ENCODE measurements around the gene TUBB4A. TPM values are rescaled to one million over a fixed set of nuclear protein-coding genes. Genes with fewer than 3 reads are reported as not detected.

The TUBB4A gene
- total RNA-seq, 2 experiments from 2014 or later, result 7.3 to 7.8 TPM

DNA sequence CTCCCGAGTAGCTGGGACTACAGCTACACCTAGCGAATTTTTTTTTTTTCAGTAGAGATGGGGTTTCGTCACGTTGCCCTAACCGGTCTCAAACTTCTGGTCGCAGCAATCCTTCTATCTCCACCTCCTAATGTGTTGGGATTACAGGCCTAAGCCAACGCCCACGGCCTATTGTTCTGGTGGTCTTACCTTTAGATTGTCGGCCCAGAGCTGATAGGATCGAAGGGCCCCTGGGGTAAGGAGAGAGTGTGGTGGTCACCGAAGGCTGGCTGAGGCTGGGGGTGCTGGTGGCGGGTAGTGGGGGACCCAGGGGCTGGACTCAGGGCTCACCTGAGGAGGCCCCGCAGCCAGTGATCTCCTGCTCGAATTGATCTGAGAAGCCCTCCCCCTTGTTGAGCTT lies 31.0 kb downstream of the TUBB4A start:
- no peak for DNase-seq
- no peak overlapping the region for H3K4me3 Mint-ChIP-seq
- peaks cover 17% of the 10 kb centered on the region for H3K36me3 Mint-ChIP-seq
- no peaks in the 10 kb centered on the region for H3K4me1 Mint-ChIP-seq
- H3K9me3 Mint-ChIP-seq, result no peaks in the 10 kb centered on the region
- no peaks in the 10 kb centered on the region for H3K27me3 Mint-ChIP-seq
- H3K27ac Mint-ChIP-seq, result no peak overlapping the region

DNA sequence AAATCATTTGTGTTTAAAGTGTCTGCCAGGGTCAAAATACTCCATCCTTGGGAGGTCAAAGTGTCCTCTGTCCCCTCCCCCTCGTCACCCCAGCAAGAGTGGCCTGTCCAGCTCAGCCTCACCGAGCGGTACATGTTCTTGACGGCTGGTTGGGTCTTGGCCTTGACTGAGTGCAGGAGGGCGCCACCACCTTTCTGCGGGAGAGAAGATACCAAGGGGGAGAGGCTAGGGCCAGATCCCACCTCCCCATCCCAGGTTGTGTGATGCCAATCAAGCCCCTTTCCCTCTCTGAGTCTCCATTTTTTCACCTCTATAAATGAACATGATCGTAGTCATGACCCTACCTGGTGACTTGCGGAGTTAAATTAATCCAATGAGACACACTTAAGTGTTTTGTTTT lies 31.9 kb downstream of the TUBB4A start:
- no peaks in the 10 kb centered on the region for H3K27me3 Mint-ChIP-seq
- no peak for DNase-seq
- no peaks in the 10 kb centered on the region for H3K4me1 Mint-ChIP-seq
- no peak overlapping the region for H3K4me3 Mint-ChIP-seq
- H3K27ac Mint-ChIP-seq, result no peak overlapping the region
- peaks cover 15% of the 10 kb centered on the region for H3K36me3 Mint-ChIP-seq
- no peaks in the 10 kb centered on the region for H3K9me3 Mint-ChIP-seq

DNA sequence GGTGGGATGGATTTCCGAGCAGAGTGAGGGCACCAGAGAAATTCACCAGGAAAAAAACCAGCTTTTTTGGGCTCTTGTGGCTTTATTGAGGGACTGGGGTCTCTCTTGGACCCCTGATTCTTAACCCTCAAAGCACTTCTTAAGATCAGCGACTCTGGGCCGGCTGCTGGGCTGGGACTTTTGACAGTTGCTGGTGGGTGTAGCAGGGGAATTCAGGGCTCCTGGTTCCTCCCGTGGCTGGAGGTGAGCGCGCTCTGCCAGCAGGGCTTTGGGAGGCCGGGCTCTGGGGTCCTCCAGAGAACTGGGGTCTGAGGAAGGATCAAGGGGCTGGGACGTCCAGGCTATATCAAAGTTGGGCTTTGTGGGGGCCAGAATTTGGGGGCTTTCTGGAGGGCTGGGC lies 34.7 kb downstream of the TUBB4A start:
- Mint-ChIP-seq H3K4me3 (no peak overlapping the region), H3K27ac (peak overlapping the region; percentile 54), H3K9me3 (no peaks in the 10 kb centered on the region), H3K27me3 (no peaks in the 10 kb centered on the region), H3K4me1 (peaks cover 9% of the 10 kb centered on the region), H3K36me3 (peaks cover 12% of the 10 kb centered on the region)
- DNase-seq, result no peak

DNA sequence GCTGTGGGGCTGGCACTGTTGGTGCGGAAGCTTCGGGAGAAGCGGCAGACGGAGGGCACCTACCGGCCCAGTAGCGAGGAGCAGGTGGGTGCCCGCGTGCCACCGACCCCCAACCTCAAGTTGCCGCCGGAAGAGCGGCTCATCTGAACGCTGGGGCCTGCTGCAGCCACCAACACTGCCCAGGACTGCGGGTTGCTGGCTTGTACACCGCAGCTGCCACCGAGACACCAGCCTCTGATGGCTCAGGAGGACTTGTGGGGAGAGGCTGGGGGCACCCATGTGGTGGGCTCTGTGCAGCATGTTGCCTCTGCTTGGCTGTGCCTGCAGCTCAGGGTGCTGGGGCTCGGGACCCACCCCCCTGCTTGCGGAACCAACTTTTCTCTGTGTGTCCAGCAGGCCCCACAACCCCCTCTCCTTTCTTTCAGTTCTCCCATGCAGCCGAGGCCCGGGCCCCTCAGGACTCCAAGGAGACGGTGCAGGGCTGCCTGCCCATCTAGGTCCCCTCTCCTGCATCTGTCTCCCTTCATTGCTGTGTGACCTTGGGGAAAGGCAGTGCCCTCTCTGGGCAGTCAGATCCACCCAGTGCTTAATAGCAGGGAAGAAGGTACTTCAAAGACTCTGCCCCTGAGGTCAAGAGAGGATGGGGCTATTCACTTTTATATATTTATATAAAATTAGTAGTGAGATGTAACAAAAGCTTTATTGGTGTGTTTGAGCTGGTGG lies 35.4 kb downstream of the TUBB4A start:
- Mint-ChIP-seq H3K27me3 (no peaks in the 10 kb centered on the region), H3K9me3 (no peaks in the 10 kb centered on the region), H3K36me3 (peaks cover 12% of the 10 kb centered on the region), H3K27ac (no peak overlapping the region), H3K4me1 (peaks cover 13% of the 10 kb centered on the region), H3K4me3 (no peak overlapping the region)
- no peak for DNase-seq

DNA sequence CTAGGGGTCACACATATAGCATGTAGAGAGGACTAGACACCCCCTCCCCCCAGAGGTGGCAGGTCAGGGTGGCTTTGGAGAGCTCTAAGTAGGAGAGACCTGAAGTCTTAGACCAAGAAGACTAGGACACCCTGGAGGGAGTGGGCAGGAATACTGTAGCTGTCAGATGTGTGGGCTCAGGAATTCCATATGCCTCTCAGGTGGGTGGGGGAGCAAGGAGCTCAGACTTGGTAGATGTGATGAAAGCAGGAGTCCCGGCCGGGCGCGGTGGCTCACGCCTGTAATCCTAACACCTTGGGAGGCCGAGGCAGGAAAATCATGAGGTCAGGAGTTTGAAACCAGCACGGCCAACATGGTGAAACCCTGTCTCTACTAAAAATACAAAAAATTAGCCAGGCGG lies 36.4 kb downstream of the TUBB4A start:
- no peak for DNase-seq
- Mint-ChIP-seq H3K36me3 (peaks cover 6% of the 10 kb centered on the region), H3K27ac (no peak overlapping the region), H3K4me3 (no peak overlapping the region), H3K4me1 (peaks cover 13% of the 10 kb centered on the region), H3K9me3 (no peaks in the 10 kb centered on the region), H3K27me3 (no peaks in the 10 kb centered on the region)

DNA sequence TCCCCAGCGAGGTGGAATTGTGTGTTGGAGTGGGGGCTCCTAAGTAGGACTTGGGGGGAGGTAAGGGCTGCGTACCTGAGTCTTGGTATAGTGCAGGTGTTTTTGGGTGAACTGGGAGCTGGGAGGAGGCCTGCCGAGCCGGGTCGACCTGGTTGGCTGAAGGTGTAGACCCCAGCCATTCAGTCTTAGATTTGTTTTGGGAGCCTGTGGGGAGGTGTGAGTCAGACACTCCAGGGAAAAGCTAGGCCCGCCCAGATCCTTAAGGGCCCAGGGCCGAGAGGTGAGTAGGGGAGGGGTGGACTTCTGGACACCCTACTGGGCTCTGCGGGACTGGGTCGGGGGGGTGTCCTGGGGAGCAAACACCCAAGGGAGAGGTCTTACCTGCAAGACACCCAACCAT lies 37.1 kb downstream of the TUBB4A start:
- no peak overlapping the region for H3K27ac Mint-ChIP-seq

DNA sequence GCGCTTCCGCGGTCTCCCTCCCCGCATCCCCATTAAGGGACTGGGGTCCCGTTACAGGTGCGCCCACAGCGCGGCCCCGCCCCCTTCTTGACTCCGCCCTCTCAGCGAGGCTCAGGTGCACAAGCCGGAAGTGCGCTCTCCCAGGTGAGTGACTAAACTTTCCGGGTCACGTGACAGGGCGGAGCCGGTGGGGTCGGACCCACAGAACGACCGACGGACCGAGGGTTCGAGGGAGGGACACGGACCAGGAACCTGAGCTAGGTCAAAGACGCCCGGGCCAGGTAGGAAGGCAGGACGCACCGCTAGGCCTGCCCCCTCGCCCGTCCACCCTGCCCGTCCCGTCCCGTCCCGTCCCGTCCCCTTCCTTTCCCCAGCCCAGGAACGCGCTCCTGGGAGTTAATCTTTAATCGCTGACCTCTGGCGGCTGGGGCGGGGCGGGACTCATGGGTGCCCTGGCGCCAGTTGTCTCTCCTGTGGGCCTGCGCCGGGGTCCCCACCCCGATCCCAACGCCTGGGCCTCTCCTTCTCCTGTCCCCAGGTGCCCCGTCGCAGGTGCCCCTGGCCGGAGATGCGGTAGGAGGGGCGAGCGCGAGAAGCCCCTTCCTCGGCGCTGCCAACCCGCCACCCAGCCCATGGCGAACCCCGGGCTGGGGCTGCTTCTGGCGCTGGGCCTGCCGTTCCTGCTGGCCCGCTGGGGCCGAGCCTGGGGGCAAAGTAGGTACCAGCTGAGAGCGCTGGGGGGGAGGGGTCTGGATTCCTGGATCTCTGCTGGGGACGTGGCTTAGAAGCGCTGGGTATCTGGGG lies 37.8 kb downstream of the TUBB4A start, which contains the start of gene CRB3:
TSS of gene CRB3 (plus strand) at position 202 of the 804 bp plus-strand sequence. CDS start at position 633, 431 bp downstream.
- Mint-ChIP-seq H3K4me1 (peaks cover 18% of the 10 kb centered on the region), H3K9me3 (no peaks in the 10 kb centered on the region), H3K27me3 (no peaks in the 10 kb centered on the region), H3K27ac (no peak within 1 kb of the TSS), H3K36me3 (peaks cover 3% of the 10 kb centered on the region), H3K4me3 (peak within 1 kb of the TSS; percentile 54)
- DNase-seq, result peak; percentile 33

More for the DNA sequence above, 37.1 kb downstream of the TUBB4A start:
- Mint-ChIP-seq H3K9me3 (no peaks in the 10 kb centered on the region), H3K4me1 (peaks cover 16% of the 10 kb centered on the region), H3K27me3 (no peaks in the 10 kb centered on the region), H3K36me3 (peaks cover 3% of the 10 kb centered on the region), H3K4me3 (peak overlapping the region; percentile 18)
- no peak for DNase-seq

DNA sequence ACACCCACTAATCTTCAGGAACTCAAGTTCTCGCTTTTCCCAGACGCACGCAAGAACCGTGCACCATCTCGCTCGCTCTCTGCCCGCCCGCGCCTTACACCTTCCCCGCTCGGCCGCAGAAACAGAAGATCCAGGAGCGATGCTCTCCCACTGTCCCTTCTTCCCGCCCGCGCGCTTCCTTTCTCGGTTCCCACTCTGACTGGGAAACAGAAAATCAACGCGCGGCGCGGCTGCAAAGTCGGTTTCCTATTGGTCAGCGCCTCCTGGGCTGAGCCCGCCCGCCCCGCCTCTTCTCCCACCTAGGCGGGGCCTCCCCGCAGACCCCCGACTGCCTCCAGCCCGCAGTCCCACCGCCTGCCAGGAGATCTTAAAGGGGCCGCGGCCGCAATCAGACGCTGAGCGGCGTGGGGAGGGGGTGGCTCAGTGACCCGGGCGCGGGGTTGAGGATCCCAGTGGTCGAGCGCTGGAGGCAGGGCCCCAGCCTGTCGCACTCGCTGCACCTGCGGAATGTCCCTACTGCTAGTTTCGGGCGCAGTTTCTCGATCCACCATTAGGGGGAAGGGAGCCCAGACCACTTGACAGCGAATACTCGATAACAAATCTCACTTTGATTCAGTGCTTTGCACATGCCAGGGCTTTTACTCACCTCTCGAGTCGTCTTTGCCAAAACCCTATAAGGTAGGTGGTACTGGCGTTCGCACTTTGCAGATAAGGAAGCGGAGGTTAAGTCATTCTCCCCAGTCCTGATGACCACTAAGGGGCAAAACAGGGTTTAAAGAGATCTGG lies 41.8 kb downstream of the TUBB4A start:
- H3K9me3 Mint-ChIP-seq, result peaks cover 4% of the 10 kb centered on the region
- peaks cover 28% of the 10 kb centered on the region for H3K4me1 Mint-ChIP-seq
- peak; percentile 98 for DNase-seq
- H3K36me3 Mint-ChIP-seq, result peaks cover 19% of the 10 kb centered on the region
- H3K27ac Mint-ChIP-seq, result peak overlapping the region; percentile 81
- H3K27me3 Mint-ChIP-seq, result no peaks in the 10 kb centered on the region
- peak overlapping the region; percentile 89 for H3K4me3 Mint-ChIP-seq

DNA sequence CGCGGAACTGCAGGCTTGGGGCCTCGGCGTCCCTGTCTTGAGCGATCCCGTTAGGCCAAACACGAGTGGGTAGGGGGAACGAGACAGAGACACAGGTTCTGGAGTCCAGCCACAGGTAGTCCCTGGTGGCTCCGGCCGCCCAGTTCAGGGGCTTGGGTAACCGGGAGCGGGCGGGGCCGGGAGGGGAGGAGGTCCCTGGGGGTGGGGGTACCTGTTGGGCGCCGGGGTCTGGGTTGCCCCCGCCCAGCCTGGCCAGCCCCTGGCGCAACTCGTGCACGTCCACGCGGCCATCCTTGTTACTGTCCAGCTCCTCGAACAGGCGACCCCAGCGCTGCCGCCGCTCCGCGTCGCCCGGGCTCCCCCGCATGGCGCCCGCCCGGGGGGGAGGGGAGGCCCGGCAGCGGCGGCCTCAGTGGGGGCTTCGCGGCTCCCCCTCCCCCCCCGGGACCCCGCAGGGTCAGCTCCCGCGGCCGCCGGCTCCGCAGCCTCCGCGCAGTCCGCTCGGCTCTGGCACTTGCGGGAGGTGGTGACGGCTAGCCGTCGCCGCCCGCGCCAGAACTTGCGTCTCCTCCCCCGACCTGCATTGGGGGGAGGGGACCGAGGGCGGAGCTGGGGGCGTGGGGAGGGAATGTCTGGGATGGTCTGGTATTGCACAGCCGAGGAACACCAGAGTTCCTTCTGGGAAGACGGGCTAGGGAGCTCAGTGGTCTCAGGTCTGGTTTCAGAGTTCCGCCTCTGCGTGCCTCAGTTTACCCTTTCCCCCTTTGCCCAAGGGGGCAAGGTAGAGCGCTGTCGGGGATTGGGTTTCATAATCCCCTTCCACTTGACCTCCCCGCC lies 42.6 kb downstream of the TUBB4A start, which contains the start of gene SLC25A23:
TSS of gene SLC25A23 (minus strand) at position 531 of the 837 bp plus-strand sequence. CDS start at position 367, 164 bp downstream.
- Mint-ChIP-seq H3K36me3 (peaks cover 27% of the 10 kb centered on the region), H3K4me1 (peaks cover 23% of the 10 kb centered on the region), H3K9me3 (peaks cover 11% of the 10 kb centered on the region), H3K4me3 (peak within 1 kb of the TSS; percentile 89), H3K27ac (peak within 1 kb of the TSS; percentile 81), H3K27me3 (no peaks in the 10 kb centered on the region)
- DNase-seq, result peak; percentile 67

DNA sequence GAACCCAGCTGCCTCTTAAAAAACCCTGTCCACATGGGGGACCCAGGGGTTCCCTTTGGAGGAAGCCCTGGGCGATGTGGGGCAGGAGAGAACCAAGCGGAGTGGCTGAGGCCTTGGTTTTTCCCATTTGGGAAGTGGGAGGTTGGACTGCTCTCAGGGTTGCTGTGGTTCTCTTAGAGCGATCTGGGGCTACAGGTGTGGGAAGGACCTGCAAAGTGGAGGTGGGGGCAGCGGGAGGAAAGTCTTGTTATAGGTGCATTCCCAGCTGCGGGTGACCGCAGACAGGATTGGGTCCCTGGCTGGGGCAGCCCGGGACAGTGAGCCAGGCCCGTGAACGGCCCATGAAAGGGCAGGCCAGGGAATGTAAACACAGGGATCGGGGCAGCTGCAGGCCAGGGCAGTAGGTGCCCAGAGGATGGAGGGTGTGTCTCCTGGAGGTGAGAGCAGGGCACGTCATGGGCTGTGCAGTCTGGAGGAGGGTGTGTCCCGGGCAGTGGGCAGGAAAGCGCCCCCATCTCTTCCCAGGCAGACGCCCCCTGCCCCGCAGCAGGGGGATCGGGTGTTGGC lies 43.3 kb downstream of the TUBB4A start:
- DNase-seq, result no peak
- Mint-ChIP-seq H3K4me1 (peaks cover 20% of the 10 kb centered on the region), H3K9me3 (peaks cover 15% of the 10 kb centered on the region), H3K27ac (peak overlapping the region; percentile 65), H3K27me3 (no peaks in the 10 kb centered on the region), H3K4me3 (peak overlapping the region; percentile 82), H3K36me3 (peaks cover 34% of the 10 kb centered on the region)

DNA sequence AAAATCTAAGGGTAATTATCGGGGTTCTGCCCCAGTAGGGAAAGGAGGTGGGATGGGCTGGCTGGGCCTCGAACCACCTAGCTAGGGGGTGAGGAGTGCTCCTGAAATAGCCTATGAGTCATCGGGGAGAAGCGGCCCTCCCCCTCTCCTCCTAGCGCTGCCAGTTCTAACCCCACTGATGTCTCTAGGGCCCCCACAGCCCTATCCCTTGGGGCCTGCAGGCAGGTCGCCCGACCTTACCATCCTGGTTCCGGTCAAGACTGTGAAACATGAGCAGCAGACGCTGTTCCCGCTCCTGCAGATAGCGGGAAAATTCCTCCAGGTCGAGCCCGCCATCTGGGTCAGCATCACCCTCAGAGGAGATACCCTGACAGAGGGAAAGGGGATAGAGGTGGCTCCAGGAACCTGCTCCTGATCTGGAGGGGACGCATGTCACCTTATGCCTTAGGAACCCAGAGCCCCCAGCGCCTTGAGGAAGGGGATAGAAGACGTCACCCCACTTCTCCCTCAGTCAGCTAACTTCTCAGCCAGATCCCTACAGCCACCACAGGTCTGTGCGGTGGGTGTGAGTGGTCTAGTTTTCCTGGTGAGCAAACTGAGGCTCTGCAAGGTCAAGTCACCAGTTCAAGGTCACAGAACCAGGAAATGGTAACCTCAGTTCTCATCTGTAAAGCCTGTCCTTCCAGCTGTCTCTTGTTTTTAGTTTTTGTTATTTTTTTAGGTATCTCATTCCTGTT lies 44.0 kb downstream of the TUBB4A start:
- peak overlapping the region; percentile 82 for H3K4me3 Mint-ChIP-seq
- H3K36me3 Mint-ChIP-seq, result peaks cover 40% of the 10 kb centered on the region
- H3K27ac Mint-ChIP-seq, result no peak overlapping the region
- H3K27me3 Mint-ChIP-seq, result no peaks in the 10 kb centered on the region
- peaks cover 19% of the 10 kb centered on the region for H3K4me1 Mint-ChIP-seq
- peaks cover 19% of the 10 kb centered on the region for H3K9me3 Mint-ChIP-seq
- no peak for DNase-seq

DNA sequence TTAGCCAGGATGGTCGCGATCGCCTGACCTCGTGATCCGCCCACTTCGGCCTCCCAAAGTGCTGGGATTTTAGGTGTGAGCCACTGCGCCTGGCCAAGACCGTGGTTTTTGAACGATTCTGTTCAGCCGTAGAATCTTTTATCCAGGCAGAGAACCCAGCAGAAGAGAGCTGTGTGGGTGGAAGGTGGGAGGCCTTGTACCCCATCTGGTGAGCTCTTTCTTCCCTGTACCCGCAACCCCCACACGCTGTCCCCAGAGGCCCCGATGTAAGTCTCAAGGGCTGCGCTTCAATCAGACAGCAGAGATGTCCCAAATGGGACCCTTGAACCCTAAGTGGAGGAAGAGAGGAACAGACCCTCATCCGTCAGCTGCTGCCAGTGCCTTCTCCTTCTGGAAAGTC lies 46.2 kb downstream of the TUBB4A start:
- Mint-ChIP-seq H3K4me1 (peaks cover 15% of the 10 kb centered on the region), H3K36me3 (peaks cover 49% of the 10 kb centered on the region), H3K9me3 (peaks cover 19% of the 10 kb centered on the region), H3K4me3 (no peak overlapping the region), H3K27ac (no peak overlapping the region), H3K27me3 (no peaks in the 10 kb centered on the region)
- DNase-seq, result no peak

DNA sequence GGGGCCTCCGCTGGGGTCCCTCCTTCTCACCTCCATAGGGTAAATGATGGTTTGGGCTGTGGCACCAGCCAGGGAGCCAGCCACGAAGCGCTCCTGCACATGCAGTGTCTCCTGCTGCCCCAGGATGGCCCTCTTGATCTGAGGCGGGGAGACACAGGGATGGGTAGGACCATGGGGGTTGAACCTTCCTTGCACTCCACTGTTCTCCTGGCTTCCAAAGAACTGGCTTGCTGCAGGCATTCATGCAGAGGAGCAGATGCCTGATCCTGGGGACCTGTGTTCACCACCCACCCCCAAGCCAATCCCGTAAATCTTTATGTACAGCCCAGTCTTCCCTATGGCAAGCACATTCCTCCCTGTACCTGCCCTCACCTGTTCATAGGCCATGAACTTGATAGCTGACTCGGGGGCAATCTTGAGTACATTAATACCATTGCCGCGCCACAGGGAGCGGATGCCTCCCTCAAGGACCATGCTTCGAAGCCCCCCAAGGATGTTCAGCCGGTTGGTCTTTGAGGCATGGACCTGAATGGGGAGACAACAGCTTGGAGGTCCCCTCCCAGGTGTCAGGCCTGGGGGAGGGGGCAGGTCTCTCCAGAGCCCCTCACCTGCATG lies 48.1 kb downstream of the TUBB4A start:
- H3K27ac Mint-ChIP-seq, result no peak overlapping the region
- H3K36me3 Mint-ChIP-seq, result peaks cover 54% of the 10 kb centered on the region
- H3K9me3 Mint-ChIP-seq, result peaks cover 19% of the 10 kb centered on the region

More for the DNA sequence above, 48.1 kb downstream of the TUBB4A start:
- Mint-ChIP-seq H3K27me3 (no peaks in the 10 kb centered on the region), H3K4me1 (peaks cover 10% of the 10 kb centered on the region), H3K4me3 (no peak overlapping the region)
- DNase-seq, result no peak

Measured in activated naive CD8-positive, alpha-beta T cell treated with anti-CD3 and anti-CD28 coated beads for 36 hours (primary cell).